Ascending aorta (tissue), 2 donors: ENCODE measurements around the gene OR9A4. TPM values are rescaled to one million over a fixed set of nuclear protein-coding genes. Genes with fewer than 3 reads are reported as not detected.

ENCODE experiments used
- DNase-seq, 2 donors: peaks; one replicate each; pipeline ENCODE4 v3.0.0-alpha.2; 2019; ENCODE audit warnings: low spot score in 2 of 2
- H3K27ac ChIP-seq, 2 donors: fragments of 200-600 bp; sonication (generic); one replicate each; pipeline ENCODE4 v1.5.1; 2016 to 2017; ENCODE audit warnings: mild to moderate bottlenecking in 1 of 2
- H3K27me3 ChIP-seq: fragments of 200-600 bp; sonication (generic); one replicate; pipeline ENCODE4 v1.5.1; 2017
- H3K36me3 ChIP-seq, 2 donors: fragments of 200-600 bp; sonication (generic); one replicate each; pipeline ENCODE4 v1.5.1; 2016
- H3K4me1 ChIP-seq, 2 donors: fragments of 200-600 bp; sonication (generic); one replicate each; pipeline ENCODE4 v1.5.1; 2016 to 2017; ENCODE audit warnings: mild to moderate bottlenecking in 1 of 2
- H3K4me3 ChIP-seq, 2 donors: fragments of 200-600 bp; sonication (generic); one replicate each; pipeline ENCODE4 v1.5.1; 2016 to 2017; ENCODE audit warnings: mild to moderate bottlenecking in 1 of 2
- H3K9me3 ChIP-seq, 2 donors: fragments of 200-600 bp; sonication (generic); one replicate each; pipeline ENCODE4 v1.5.1; 2016
- intact Hi-C: fragments of 100-400 bp; cut with DNase I; formaldehyde crosslinking; loops from one replicate; pipeline ENCODE4 v1.15.1; 2023
- total RNA-seq: library from RNA; depleted of rRNA; stranded (reverse); fragments of >200 nt; gene quantifications from one replicate; pipeline ENCODE4 v1.1.0, GENCODE V29; 2016
- TF ChIP-seq, protein P1 (sequence below), 3 experiments: fragments of 200-600 bp in 2 of 3; fragments of 450-650 bp in 1 of 3; sonication (generic) in 2 of 3; IDR thresholded peaks; one replicate each; pipeline ENCODE4 v1.5.1; 2016 to 2019; ENCODE audit warnings: antibody characterized with exemption in 3 of 3, mild to moderate bottlenecking in 1 of 3, moderate library complexity in 1 of 3

The OR9A4 gene
- total RNA-seq, 1 donor from 2014 or later: not detected

DNA sequence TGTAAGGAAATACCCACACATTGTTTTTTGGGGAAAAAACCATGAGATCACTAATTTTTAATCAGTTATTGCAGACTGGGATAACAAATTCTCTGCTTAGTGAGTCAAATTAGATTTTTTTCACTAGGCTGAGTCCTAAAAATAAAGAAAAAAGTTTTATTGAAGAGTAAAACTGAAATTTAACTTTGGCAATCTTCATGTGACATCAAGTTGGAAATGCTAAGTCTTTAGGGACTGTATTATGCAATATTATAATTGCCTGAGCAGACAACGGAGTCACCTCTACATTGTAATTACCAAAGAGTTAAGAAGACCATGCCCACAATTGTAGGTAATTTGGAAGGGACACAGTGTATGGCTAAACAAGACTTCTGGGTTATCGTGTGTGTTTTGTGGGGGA is 32.8 kb downstream of the OR9A4 start:
- Histone ChIP-seq H3K27ac (no peak overlapping the region), H3K9me3 (no peaks in the 10 kb centered on the region), H3K36me3 (no peaks in the 10 kb centered on the region), H3K4me1 (no peaks in the 10 kb centered on the region), H3K27me3 (no peaks in the 10 kb centered on the region), H3K4me3 (no peak overlapping the region)
- DNase-seq: no peak
- intact Hi-C loops: no loop called here
- TF ChIP-seq, protein P1, sequence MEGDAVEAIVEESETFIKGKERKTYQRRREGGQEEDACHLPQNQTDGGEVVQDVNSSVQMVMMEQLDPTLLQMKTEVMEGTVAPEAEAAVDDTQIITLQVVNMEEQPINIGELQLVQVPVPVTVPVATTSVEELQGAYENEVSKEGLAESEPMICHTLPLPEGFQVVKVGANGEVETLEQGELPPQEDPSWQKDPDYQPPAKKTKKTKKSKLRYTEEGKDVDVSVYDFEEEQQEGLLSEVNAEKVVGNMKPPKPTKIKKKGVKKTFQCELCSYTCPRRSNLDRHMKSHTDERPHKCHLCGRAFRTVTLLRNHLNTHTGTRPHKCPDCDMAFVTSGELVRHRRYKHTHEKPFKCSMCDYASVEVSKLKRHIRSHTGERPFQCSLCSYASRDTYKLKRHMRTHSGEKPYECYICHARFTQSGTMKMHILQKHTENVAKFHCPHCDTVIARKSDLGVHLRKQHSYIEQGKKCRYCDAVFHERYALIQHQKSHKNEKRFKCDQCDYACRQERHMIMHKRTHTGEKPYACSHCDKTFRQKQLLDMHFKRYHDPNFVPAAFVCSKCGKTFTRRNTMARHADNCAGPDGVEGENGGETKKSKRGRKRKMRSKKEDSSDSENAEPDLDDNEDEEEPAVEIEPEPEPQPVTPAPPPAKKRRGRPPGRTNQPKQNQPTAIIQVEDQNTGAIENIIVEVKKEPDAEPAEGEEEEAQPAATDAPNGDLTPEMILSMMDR (IDR thresholded peaks at IDR 0.05): no peak

DNA sequence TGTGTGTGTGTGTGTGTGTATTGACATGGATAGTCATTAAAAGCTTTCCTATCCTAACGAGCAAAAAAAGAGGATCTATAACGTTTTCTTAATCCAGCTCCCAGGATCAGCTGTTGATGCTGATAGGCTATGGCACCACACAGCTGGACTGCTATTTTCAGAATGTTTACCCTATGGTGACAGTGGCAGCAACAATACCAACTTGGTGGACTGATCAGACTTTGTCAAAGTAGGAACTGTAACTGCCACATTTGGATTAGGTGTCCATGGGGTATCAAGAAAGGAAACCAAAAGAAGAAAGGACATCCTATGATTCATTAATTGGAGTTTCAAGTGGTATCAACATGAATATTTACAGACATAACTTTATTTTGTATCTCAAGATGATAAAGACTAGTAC is 33.3 kb downstream of the OR9A4 start:
- Histone ChIP-seq H3K27me3 (no peaks in the 10 kb centered on the region), H3K36me3 (no peaks in the 10 kb centered on the region), H3K4me1 (no peaks in the 10 kb centered on the region), H3K27ac (no peak overlapping the region), H3K9me3 (no peaks in the 10 kb centered on the region), H3K4me3 (no peak overlapping the region)
- no peak for DNase-seq
- TF ChIP-seq, protein P1 (IDR thresholded peaks at IDR 0.05): no peak
- intact Hi-C loops: no loop called here

DNA sequence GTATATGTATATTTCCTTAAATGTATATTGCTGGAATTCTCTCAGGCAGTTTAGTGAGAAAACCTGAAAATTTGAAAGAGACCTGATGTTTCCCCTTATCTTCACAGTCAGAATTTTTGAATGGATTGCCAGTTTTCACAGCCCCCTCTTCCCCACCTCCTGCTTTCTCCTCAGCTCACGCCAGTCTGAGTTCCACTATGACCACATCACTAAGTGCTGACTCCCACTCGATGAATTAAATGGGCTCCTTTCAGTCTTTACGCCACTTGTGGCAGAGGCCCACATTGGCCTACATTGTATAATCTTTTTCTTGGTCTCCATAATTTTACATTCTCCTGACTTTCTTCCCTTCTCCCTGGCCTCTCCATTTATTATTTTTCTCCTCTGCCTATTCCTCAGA is 33.7 kb downstream of the OR9A4 start:
- intact Hi-C loops: no loop called here
- H3K27me3 ChIP-seq: no peaks in the 10 kb centered on the region
- no peaks in the 10 kb centered on the region for H3K36me3 ChIP-seq
- H3K4me1 ChIP-seq: no peaks in the 10 kb centered on the region
- H3K9me3 ChIP-seq: no peaks in the 10 kb centered on the region
- no peak overlapping the region for H3K27ac ChIP-seq
- TF ChIP-seq, protein P1 (IDR thresholded peaks at IDR 0.05): no peak
- DNase-seq: no peak
- no peak overlapping the region for H3K4me3 ChIP-seq

DNA sequence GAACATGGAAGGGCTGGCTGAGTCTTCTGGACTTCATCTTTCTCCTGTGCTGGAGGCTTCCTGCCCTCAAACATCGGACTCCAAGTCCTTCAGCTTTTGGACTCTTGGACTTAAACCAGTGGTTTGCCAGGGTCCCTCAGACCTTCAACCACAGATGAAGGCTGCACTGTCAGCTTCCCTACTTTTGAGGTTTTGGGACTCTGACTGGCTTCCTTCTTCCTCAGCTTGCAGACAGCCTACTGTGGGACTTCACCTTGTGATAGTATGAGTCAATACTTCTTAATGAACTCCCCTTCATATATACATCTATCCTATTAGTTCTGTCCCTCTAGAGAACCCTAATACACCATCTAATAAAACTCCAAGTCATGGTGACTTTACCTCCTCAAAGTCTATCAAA is 34.6 kb downstream of the OR9A4 start:
- TF ChIP-seq, protein P1 (IDR thresholded peaks at IDR 0.05): no peak
- intact Hi-C loops: no loop called here
- no peak for DNase-seq

DNA sequence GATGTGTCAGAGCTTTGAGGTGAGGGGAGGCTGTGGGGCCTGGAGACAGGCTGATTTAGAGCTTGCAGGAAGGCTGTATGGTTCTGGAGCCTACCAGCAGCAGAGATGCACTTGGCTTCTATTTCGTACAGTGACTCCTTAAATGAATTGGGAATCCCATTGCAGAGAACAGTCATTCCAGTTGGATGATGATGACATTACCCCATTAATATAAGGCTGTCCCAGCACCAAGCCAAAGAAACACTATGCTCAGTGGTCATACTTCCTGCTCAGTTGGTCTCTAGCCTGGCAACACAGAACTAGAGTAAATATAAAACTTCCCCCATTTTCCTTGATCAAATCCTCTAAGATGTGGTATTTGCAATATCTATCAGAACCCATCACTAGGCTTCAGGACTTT is 36.3 kb downstream of the OR9A4 start:
- H3K4me1 ChIP-seq: no peaks in the 10 kb centered on the region
- TF ChIP-seq, protein P1 (IDR thresholded peaks at IDR 0.05): no peak
- intact Hi-C loops: no loop called here
- no peak overlapping the region for H3K27ac ChIP-seq
- H3K36me3 ChIP-seq: no peaks in the 10 kb centered on the region
- H3K4me3 ChIP-seq: no peak overlapping the region
- H3K9me3 ChIP-seq: no peaks in the 10 kb centered on the region
- no peak for DNase-seq
- no peaks in the 10 kb centered on the region for H3K27me3 ChIP-seq

More for the DNA sequence above, 34.6 kb downstream of the OR9A4 start:
- Histone ChIP-seq H3K9me3 (no peaks in the 10 kb centered on the region), H3K27me3 (no peaks in the 10 kb centered on the region), H3K36me3 (no peaks in the 10 kb centered on the region), H3K4me1 (no peaks in the 10 kb centered on the region), H3K27ac (no peak overlapping the region), H3K4me3 (no peak overlapping the region)

DNA sequence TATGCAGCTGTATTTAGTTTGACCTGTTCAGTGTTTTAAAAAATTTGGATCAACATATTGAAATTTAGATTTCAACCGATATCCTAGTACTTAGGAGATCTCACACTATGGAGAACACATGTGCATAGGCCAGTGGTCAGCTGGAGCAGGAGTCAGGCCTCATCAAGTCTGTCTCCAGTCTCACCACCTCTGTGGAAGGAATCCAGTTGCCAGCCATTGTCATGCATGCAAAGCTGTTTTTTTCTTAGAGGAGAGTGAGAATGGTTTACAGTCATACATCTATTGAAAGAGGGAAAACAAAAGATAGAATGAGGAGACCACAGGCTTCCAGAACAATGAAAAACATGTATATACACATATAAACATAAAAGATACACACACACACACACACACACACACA is 38.1 kb downstream of the OR9A4 start:
- Histone ChIP-seq H3K4me1 (no peaks in the 10 kb centered on the region), H3K9me3 (no peaks in the 10 kb centered on the region), H3K36me3 (no peaks in the 10 kb centered on the region), H3K4me3 (no peak overlapping the region), H3K27me3 (no peaks in the 10 kb centered on the region), H3K27ac (no peak overlapping the region)
- DNase-seq: no peak
- TF ChIP-seq, protein P1 (IDR thresholded peaks at IDR 0.05): no peak
- intact Hi-C loops: no loop called here
